Astrocyte (in vitro differentiated cells and primary cell): ENCODE measurements around the gene ATF6. TPM values are rescaled to one million over a fixed set of nuclear protein-coding genes. Genes with fewer than 3 reads are reported as not detected.

Experiments
- DNase-seq: peaks from one replicate; pipeline ENCODE4 v3.0.0-alpha.2; 2010; ENCODE audit warnings: low read depth
- FAIRE-seq: peaks from 2 replicates; lab custom pipeline; 2011; peaks lifted over from hg19 to GRCh38; lab: Jason Lieb, UNC
- H2AFZ ChIP-seq: 2 replicates; pipeline ENCODE4 v1.6.0; 2012; ENCODE audit warnings: low read depth, low read length, inconsistent platforms
- H3K27ac ChIP-seq: 2 replicates; pipeline ENCODE4 v1.5.1; 2011; ENCODE audit warnings: low read depth, low read length, inconsistent platforms
- H3K27me3 ChIP-seq: 2 replicates; pipeline ENCODE4 v1.6.0; 2011; ENCODE audit warnings: low read length, inconsistent platforms; ENCODE audit not compliant: insufficient read depth
- H3K36me3 ChIP-seq: 2 replicates; pipeline ENCODE4 v1.5.1; 2011; ENCODE audit warnings: low read length, inconsistent platforms; ENCODE audit not compliant: insufficient read depth
- H3K4me1 ChIP-seq: 2 replicates; pipeline ENCODE4 v1.5.1; 2011; ENCODE audit warnings: low read length, inconsistent platforms; ENCODE audit not compliant: insufficient read depth
- H3K4me2 ChIP-seq: 2 replicates; pipeline ENCODE4 v1.6.0; 2012; ENCODE audit warnings: low read length, inconsistent platforms
- H3K4me3 ChIP-seq: 2 replicates; pipeline ENCODE4 v1.5.1; 2011; ENCODE audit warnings: low read depth, mild to moderate bottlenecking, low read length, inconsistent platforms; ENCODE audit not compliant: insufficient read depth
- H3K79me2 ChIP-seq: 2 replicates; pipeline ENCODE4 v1.6.0; 2012; ENCODE audit warnings: mild to moderate bottlenecking, low read length, inconsistent platforms; ENCODE audit not compliant: insufficient read depth
- H3K9ac ChIP-seq: 2 replicates; pipeline ENCODE4 v1.6.0; 2012; ENCODE audit warnings: mild to moderate bottlenecking, low read length, inconsistent platforms
- H3K9me3 ChIP-seq: 2 replicates; pipeline ENCODE4 v1.5.1; 2012; ENCODE audit warnings: low read depth, mild to moderate bottlenecking, low read length, inconsistent platforms; ENCODE audit not compliant: insufficient read depth
- H4K20me1 ChIP-seq: 2 replicates; pipeline ENCODE4 v1.6.0; 2012; ENCODE audit warnings: low read length, inconsistent platforms; ENCODE audit not compliant: insufficient read depth
- H3K27ac Mint-ChIP-seq: one replicate; pipeline ENCODE4 v1.8.0; 2021; ENCODE audit warnings: mild to moderate bottlenecking, mixed read lengths; ENCODE audit not compliant: unreplicated experiment
- H3K27me3 Mint-ChIP-seq: one replicate; pipeline ENCODE4 v1.8.0; 2021; ENCODE audit warnings: low read depth, mixed read lengths; ENCODE audit not compliant: unreplicated experiment
- H3K36me3 Mint-ChIP-seq: one replicate; pipeline ENCODE4 v1.8.0; 2021; ENCODE audit warnings: low read depth, mixed read lengths; ENCODE audit not compliant: unreplicated experiment
- H3K4me1 Mint-ChIP-seq: one replicate; pipeline ENCODE4 v1.8.0; 2021; ENCODE audit warnings: low read depth, mixed read lengths; ENCODE audit not compliant: unreplicated experiment
- H3K4me3 Mint-ChIP-seq: one replicate; pipeline ENCODE4 v1.8.0; 2021; ENCODE audit warnings: mild to moderate bottlenecking, moderate library complexity, mixed read lengths; ENCODE audit not compliant: unreplicated experiment
- H3K9me3 Mint-ChIP-seq: one replicate; pipeline ENCODE4 v1.8.0; 2021; ENCODE audit warnings: mild to moderate bottlenecking, mixed read lengths; ENCODE audit not compliant: unreplicated experiment
- EZH2 ChIP-seq: IDR thresholded peaks from 2 replicates; pipeline ENCODE4 v1.6.1; 2012; ENCODE audit warnings: mild to moderate bottlenecking, low read length, inconsistent platforms; ENCODE audit not compliant: insufficient read depth
- total RNA-seq: library from RNA; stranded (reverse); gene quantifications from 2 replicates; pipeline ENCODE4 v1.2.1, GENCODE V29; 2021
- TF ChIP-seq, protein P1 (sequence below): IDR thresholded peaks from 2 replicates; pipeline ENCODE4 v1.5.1; 2011; ENCODE audit warnings: low read depth, mild to moderate bottlenecking, inconsistent platforms, low read length, moderate library complexity; ENCODE audit not compliant: insufficient read depth

The ATF6 gene
- total RNA-seq, 1 donor from 2014 or later = 25.4 TPM

DNA sequence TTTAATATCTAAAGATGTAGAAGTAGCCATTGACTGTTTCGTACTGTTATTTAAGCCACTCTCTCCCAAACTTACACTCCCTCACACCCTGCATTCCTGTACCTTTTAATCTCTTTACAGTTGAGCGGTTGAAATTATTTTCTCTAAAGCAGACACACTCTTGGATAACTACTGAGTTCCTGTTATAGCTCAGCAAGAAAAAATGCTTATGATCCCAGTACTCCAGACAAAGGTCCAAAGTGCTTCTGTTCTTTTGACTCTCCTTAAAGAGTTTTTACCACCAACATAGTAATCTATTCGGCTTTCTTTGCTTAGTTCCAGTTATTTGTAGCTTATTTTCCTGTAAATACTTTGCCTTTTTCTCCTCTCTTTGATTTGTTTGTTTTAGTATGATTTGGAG is 100.1 kb downstream of the ATF6 start:
- H3K36me3 Mint-ChIP-seq = peaks cover 3% of the 10 kb centered on the region
- H3K4me3 ChIP-seq = no peak overlapping the region
- H3K4me3 Mint-ChIP-seq = no peak overlapping the region
- DNase-seq (peak; percentile 44), FAIRE-seq (no peak)
- no peaks in the 10 kb centered on the region for H3K9me3 ChIP-seq
- peak overlapping the region; percentile 4 for H3K27ac ChIP-seq
- H3K4me1 ChIP-seq = no peaks in the 10 kb centered on the region
- no peak overlapping the region for H3K9ac ChIP-seq
- H3K27me3 ChIP-seq = no peaks in the 10 kb centered on the region
- H3K4me1 Mint-ChIP-seq = peaks cover 10% of the 10 kb centered on the region
- peak overlapping the region; percentile 47 for H3K27ac Mint-ChIP-seq
- H3K9me3 Mint-ChIP-seq = no peaks in the 10 kb centered on the region
- no peaks in the 10 kb centered on the region for H4K20me1 ChIP-seq
- H3K4me2 ChIP-seq = peak overlapping the region; percentile 6
- no peaks in the 10 kb centered on the region for H3K27me3 Mint-ChIP-seq
- TF ChIP-seq EZH2 = no peak
- TF ChIP-seq, protein P1, sequence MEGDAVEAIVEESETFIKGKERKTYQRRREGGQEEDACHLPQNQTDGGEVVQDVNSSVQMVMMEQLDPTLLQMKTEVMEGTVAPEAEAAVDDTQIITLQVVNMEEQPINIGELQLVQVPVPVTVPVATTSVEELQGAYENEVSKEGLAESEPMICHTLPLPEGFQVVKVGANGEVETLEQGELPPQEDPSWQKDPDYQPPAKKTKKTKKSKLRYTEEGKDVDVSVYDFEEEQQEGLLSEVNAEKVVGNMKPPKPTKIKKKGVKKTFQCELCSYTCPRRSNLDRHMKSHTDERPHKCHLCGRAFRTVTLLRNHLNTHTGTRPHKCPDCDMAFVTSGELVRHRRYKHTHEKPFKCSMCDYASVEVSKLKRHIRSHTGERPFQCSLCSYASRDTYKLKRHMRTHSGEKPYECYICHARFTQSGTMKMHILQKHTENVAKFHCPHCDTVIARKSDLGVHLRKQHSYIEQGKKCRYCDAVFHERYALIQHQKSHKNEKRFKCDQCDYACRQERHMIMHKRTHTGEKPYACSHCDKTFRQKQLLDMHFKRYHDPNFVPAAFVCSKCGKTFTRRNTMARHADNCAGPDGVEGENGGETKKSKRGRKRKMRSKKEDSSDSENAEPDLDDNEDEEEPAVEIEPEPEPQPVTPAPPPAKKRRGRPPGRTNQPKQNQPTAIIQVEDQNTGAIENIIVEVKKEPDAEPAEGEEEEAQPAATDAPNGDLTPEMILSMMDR = no peak
- no peak overlapping the region for H2AFZ ChIP-seq
- H3K79me2 ChIP-seq = no peaks in the 10 kb centered on the region
- no peaks in the 10 kb centered on the region for H3K36me3 ChIP-seq

DNA sequence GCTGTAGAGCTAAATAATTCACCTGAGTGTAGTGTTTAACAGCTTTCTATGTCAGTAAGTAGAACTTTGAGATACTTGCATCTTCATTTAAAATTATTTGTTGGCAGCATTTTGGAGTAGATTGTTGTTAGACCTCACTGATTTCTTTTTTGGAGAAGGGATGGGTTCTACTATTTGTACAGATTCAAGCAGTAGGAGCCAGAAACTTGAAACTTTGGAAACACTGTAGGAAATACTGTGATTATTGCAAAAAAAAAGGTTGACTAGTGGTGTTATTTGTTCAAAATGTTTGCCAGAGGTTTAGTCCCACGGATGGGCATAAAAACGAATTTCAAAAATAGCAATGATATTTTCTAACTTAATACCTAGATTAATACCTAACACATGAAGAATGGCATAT is 102.7 kb downstream of the ATF6 start:
- TF ChIP-seq EZH2 = no peak
- TF ChIP-seq, protein P1 = no peak
- no peak overlapping the region for H3K27ac Mint-ChIP-seq
- Histone ChIP-seq H2AFZ (no peak overlapping the region), H3K27me3 (no peaks in the 10 kb centered on the region), H3K4me2 (no peak overlapping the region), H3K9me3 (no peaks in the 10 kb centered on the region), H3K27ac (no peak overlapping the region), H4K20me1 (no peaks in the 10 kb centered on the region), H3K36me3 (no peaks in the 10 kb centered on the region), H3K79me2 (no peaks in the 10 kb centered on the region), H3K9ac (no peak overlapping the region), H3K4me3 (no peak overlapping the region), H3K4me1 (no peaks in the 10 kb centered on the region)
- no peaks in the 10 kb centered on the region for H3K9me3 Mint-ChIP-seq
- peaks cover 3% of the 10 kb centered on the region for H3K36me3 Mint-ChIP-seq
- no peak for DNase-seq
- FAIRE-seq = no peak
- H3K4me1 Mint-ChIP-seq = peaks cover 12% of the 10 kb centered on the region
- H3K4me3 Mint-ChIP-seq = no peak overlapping the region
- H3K27me3 Mint-ChIP-seq = no peaks in the 10 kb centered on the region

DNA sequence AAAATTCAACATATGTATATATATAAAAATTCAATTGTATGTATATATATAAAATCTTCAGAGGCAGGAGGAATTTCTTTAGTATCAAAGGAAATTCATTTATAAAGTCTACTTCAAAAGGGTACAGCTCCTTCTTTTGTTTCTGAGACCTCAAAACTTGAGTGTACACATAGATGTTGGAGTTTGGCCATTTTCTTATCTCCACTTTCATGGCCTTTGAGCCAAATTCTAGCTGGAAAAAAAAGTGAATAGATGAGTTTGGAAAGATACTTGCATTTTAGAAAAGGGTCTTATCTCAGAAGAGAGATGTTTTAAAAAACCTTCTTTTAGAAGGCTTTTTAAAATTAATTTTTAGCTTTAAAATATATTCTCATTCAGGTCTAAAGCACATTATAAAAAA is 103.2 kb downstream of the ATF6 start:
- H3K9me3 ChIP-seq = no peaks in the 10 kb centered on the region
- no peaks in the 10 kb centered on the region for H3K4me1 ChIP-seq
- Mint-ChIP-seq H3K27me3 (no peaks in the 10 kb centered on the region), H3K4me3 (no peak overlapping the region), H3K4me1 (peaks cover 12% of the 10 kb centered on the region), H3K27ac (no peak overlapping the region), H3K36me3 (peaks cover 3% of the 10 kb centered on the region), H3K9me3 (no peaks in the 10 kb centered on the region)
- H3K79me2 ChIP-seq = no peaks in the 10 kb centered on the region
- TF ChIP-seq, protein P1 = no peak
- TF ChIP-seq EZH2 = no peak
- H3K36me3 ChIP-seq = no peaks in the 10 kb centered on the region
- peak; percentile 20 for DNase-seq
- H3K9ac ChIP-seq = no peak overlapping the region
- FAIRE-seq = no peak
- no peak overlapping the region for H2AFZ ChIP-seq
- no peaks in the 10 kb centered on the region for H3K27me3 ChIP-seq
- no peak overlapping the region for H3K4me3 ChIP-seq
- H4K20me1 ChIP-seq = no peaks in the 10 kb centered on the region
- no peak overlapping the region for H3K4me2 ChIP-seq
- no peak overlapping the region for H3K27ac ChIP-seq
